Right renal cortex interstitium (tissue), 3 donors: ENCODE results near the gene C3orf70. TPM values are rescaled to one million over a fixed set of nuclear protein-coding genes. Genes with fewer than 3 reads are reported as not detected.
A peak's percentile ranks its signal among the peaks of the same experiment; 100 is the strongest.

Experiments used
- DNase-seq, 3 donors: peaks; one replicate each; pipeline ENCODE4 v3.0.0-alpha.2; 2013; ENCODE audit warnings: low read depth in 3 of 3, low spot score in 2 of 3
- polyA plus RNA-seq, 3 donors: library from polyadenylated mRNA; unstranded; fragments of 120-200 nt; gene quantifications; one replicate each; pipeline ENCODE4 v1.2.1, GENCODE V29; 2013; ENCODE audit not compliant: insufficient read length in 3 of 3

Gene C3orf70
- 1 to 10 TPM; 8.2 to 9.3 (median 8.8) TPM for polyA plus RNA-seq

DNA sequence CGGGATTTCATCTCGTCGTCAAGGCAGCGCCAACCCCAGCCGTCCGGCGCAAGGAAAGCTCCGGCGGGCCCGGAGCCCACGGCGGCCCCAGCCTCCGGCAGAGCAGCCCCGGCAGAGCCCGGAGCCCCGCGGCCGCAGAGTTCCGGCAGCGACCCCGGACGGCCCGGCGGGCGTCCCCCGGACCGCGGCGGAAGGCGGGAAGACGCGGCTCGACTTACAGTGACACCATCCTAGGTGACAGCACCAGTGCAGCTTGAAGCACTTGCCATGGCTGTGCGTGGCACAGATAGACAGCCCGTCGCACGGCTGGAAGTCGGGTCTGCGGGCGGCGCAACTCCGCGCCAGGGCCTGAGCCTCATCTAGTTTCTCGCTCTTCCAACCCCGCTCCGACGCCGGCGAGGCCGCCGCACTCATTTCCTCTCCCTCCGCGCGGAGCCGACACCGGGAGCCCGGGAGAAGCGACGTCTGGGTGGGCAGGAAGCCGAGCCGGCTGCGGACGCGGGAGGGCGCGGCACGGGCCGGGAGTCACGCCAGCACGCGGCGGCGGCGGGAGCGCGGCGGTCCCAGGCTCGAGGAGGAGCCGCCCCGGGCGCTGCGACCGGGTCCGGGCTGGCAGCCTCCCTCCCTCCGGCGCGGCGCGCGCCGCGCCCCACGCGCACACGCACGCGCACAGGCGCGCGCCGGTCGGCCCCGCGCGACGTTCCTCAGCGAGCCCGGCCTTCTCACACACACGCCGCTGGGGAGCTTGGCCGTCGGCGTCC lies at the start of gene C3orf70:
Gene C3orf70 (minus strand): TSS at position 651 of the 761 bp plus-strand sequence. CDS start 237 bp downstream, at position 414.
- peak in 2 of 3 donors; percentile 51 to 56 for DNase-seq

- DNase-seq = no peak
Observed at GRCh38 chr3:185200639-185201038, 47.8 kb upstream of the C3orf70 start.

GRCh38 chr3:185199671-185200070 lies 46.8 kb upstream of the C3orf70 start:
- no peak for DNase-seq

GRCh38 chr3:185199206-185199605 lies 46.3 kb upstream of the C3orf70 start:
- DNase-seq = no peak

DNA sequence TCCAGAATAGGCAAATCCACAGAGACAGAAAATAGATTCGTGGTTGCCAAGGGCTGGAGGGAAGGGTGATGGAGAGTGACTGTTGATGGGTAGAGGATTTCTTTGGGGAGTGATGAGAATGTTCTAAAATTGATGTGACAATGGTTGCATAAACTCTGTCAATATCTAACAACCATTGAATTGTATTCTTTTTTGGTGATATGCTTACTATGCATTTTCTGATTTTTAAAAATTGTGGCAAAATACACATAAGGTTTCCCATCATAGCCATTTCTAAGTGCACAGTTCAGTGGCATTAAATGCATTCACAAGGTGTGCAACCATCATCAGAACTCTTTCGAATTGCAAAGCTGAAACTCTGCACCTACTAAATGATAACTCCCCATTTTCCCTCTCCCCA lies 44.2 kb upstream of the C3orf70 start:
- DNase-seq = no peak

DNA sequence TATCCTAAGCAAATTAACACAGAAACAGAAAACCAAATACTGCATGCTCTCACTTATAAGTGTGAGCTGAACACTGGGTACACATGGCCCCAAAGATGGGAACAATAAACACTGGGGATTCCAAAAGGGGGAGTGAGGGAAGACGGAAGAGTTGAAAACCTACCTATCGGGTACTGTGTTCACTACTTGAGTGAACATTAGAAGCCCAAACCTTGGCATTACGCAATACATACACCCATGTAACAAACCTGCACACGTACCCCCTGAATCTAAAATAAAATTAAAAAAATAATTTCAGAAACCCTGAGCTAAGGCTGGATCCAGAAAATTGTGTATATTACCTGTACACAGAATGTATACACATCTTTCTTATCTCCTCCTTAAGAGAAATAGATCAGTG lies 42.8 kb upstream of the C3orf70 start:
- no peak for DNase-seq

DNA sequence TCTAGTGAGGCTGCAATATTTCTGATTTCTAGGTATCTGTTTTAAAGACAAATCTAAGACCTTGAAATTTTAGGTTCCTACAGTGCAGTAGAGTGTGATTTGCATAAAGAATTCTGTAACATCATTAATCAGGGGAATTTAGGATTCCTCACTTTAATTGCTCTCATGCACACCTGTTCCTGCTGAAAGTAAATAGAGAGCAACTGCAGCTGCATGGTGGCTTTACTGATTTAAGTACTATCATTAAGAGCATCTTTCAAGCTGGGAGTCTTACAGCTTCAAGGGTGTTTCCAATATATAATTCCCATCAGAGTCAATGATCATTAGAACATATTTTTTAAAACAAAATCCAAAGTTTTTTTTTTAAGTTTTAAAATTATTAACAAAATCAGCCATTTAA lies 36.0 kb upstream of the C3orf70 start:
- DNase-seq = no peak

DNA sequence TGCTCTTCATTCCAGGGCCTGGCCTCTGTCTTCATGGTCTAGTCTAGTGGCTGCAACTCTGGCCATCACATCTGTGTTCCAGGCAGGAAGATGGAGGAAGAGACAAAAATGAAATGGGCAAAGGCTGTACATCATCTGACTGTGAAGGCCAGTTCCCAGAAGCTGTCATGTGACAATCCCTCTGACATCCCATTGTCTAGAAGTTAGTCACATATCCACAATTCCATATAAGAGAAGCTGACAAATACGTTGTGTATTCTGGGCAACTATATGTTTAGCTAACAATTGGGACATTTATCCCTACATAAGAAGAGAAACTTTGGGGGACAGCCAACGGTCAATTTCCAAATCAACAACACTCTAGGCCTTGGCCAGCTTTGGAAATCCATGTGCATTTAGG lies 34.5 kb upstream of the C3orf70 start:
- DNase-seq = no peak

- DNase-seq = peak; percentile 25 to 36 (median 35)
Observed at GRCh38 chr3:185176750-185177359, 24.0 kb upstream of the C3orf70 start.

- DNase-seq = peak in 1 of 3 donors; percentile 32
Observed at GRCh38 chr3:185175370-185175987, 22.6 kb upstream of the C3orf70 start.

DNA sequence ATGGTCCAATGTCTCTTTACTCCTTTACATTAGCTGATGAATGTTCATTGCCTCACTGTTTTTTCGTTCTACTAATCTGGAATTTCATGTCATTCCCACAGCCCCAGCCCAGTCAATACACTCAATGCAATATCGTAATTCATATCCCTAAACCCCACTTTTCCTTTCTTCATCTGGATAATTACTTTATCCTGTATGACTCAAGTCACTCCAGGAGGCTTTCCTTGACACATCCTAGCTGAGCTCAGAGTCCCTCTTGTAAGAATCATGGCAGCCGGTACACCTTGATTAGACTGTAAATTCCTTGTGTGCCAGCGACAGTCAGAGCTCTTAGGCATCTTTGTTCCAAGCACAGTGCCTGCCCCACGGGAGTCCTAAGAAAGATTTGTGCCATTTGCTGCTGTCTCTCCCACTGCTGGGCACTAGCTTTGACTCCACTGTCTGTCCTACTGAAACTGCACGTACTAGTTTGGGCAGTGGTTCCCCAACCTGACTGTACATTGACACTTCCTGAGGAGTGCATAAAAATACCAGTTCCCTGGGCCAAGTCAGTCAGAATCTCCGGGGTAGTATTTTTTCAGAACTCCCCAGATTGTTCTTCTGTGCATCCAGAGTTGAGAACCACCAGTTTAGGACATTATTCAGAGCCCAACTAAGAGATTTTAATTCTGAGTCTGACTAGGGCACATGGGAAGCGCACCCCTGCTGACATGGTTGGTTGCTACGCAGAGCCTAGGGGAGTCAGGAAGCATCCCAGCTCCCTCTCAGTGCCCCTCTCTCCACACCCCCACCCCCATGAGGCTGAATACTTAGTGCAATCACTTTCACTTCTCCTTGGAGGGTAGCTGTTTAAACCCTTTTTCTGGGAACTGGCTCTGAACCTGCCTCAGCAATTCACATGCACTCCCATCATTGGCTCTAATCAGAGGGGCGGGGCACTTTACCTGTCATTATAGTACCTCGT lies 19.5 kb upstream of the C3orf70 start:
- DNase-seq = no peak

DNA sequence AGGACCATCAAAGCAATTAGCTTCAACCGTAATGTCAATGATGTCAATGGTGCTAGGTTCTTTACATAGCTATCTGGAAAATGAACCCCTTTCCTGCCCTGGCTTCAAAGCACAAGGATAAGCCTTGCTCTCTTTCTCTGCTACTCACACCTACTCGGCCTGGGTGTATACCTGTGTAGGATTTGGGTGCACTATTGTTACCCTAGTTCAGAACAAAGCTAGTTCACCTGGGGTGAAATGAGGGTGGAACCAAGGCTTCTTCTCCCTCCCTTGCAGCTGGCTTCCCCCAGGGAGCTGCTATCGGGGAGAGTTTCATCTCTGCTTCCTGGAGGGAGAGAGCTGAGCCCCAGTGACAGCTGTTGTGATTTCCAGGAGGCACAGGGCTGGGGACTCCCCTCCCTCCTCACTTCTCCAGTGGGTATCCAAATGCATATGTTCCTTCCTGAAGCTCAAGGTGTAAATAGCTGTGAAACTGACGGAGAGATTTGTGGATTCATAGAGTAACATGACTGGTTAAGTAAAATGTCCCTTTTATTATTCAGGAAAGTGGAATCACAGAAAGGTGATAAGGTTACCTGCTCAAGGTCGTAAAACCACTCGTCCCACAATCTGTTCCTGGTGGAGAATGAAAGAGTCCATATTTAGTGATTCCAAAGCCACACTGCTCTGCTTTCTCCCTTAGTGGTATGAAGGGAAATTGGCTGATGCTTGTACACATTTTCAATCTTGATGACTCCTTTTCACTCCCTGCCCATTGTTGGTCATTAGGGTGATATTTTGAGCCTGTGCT lies 11.8 kb upstream of the C3orf70 start:
- DNase-seq = no peak

DNA sequence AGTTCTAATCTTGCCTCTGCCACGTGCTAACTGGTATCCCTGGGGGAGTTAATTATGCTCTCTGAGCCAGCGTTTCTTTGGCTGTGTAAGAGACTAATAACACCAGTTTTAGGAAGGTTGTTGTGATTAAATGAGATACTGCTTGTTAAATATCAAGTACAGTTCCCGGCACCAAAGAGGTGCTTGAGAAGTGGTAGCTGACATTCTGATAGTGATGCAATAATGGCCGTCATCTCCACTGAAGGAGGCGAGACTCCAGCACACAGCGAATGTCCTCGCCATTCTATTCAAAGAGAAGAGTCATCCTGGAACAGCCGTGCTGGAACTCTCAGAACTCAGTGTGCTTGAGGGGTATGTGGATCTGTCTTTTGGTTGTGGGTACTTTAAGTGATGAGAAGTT lies 9.8 kb upstream of the C3orf70 start:
- DNase-seq = no peak

- DNase-seq = no peak
Observed at GRCh38 chr3:185161761-185162160, 8.9 kb upstream of the C3orf70 start.

DNA sequence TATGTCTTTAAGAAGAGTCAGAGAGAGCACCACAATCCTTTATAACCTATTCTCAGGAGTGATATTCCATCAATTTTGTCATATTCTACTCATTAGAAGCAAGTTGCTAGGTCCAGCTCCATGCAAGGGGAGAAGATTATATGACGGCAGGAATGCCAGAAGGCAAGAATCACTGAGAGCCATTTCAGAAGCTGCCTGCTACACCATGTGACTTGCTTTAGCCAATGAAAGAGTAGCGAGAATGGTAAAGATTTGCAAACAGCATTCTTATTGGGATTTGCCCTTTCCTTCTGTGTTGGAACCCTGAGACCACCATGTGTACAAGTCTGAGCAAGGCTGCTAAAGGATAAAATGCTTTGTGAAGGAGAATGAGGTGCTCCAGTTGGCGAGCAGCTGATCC lies 4.5 kb upstream of the C3orf70 start:
- no peak for DNase-seq

DNA sequence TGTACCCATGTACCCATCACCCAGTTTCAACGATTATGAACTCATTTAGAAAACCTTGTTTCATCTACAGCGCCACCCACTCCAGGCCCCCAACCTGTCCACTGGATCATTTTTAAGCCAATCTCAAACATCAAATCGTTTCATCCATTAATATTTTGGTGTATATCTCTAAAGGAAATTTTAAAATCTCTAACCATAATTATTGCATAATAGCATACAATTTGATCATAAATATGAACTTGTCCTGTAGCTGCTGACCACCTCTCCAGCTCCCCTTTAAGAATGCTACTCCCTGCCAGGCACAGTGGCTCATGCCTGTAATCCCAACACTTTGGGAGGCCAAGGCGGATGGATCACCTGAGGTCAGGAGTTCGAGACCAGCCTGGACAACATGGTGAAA lies 2.8 kb upstream of the C3orf70 start:
- DNase-seq = no peak

DNA sequence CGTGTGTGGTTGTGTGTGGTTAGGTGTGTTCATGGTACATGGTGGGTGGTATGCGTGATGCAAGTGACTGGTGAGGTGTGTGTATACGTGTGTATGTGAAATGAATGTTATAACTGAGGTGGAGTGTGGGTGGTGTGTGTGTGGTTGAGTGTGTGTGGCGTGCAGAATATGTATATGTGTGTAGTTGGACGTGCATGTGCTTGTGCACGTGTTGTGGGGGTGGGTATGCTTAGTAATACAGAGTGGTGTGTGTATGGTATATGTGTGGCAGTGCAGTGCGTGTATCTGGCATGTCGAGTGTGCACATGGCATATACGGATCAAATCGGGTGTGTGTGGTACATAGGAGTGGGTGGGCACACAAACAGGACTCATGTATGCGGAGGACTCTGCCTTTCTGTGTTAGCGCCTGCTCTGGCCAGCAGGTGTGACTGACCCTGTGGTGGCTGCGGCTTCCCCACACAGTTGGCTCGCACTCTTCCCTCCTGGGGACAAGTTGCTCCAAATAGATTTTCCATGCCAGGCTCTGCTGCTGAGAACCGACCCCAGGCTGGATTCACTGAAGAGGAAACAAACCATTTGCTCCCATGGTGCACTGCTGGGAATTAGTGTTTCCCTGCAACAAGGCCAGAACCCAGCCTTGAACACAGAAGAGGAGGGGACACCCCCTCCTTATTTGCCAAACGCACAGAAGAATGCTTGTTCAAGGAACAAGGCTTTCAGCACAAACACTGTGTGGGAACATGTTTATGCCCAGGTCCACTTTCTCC lies 1.2 kb upstream of the C3orf70 start:
- no peak for DNase-seq

GRCh38 chr3:185153171-185153771 lies 411 bp upstream of the C3orf70 start:
- DNase-seq = peak in 2 of 3 donors; percentile 19 to 26

- DNase-seq = no peak
Observed at GRCh38 chr3:185151964-185152409, 873 bp downstream of the C3orf70 start.
